ENCODE measurements around the gene CLEC4M. TPM values are rescaled to one million over a fixed set of nuclear protein-coding genes. Genes with fewer than 3 reads are reported as not detected.

The CLEC4M gene
- polyA plus RNA-seq, 1 experiment, result not detected

DNA sequence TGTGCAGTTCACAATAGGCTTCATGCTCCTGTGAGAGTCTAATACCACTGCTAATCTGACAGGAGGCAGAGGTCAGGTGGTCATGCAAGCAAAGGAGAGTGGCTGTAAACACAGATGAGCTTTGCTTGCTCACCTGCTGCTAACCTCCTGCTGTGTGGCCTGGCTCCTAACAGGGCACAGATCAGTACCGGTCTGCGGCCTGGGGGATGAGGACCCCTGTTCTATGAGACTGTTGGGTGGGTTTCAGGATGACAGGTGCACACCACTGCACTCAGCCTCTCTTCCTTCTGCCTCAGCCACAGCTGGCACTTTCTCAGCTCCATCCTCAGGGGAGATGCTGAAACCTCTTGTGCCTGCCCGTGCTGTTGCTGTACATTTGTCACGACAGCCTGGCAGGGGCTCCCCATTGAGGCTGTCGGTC lies 40.8 kb upstream of the CLEC4M start:
- no peaks in the 10 kb centered on the region for H3K27me3 ChIP-seq (ENCODE audit: control insufficient read depth, insufficient read depth, low read length)
- no peak overlapping the region for H3K4me3 ChIP-seq (ENCODE audit: low read depth, low read length)
- H3K9me3 ChIP-seq (ENCODE audit: control insufficient read depth, insufficient read depth, low read length), result no peaks in the 10 kb centered on the region
- DNase-seq (ENCODE audit: low read depth, low spot score), result no peak
- ChIA-PET POLR2A (no interaction called here), CTCF (interaction anchor here (1.3 kb wide), 1 partner anchor 154 kb away, joined by 3 read pairs; no protein-coding TSS in a partner anchor)
- H3K27ac ChIP-seq (ENCODE audit: low read depth, low read length), result no peak overlapping the region
- TF ChIP-seq, protein P1, sequence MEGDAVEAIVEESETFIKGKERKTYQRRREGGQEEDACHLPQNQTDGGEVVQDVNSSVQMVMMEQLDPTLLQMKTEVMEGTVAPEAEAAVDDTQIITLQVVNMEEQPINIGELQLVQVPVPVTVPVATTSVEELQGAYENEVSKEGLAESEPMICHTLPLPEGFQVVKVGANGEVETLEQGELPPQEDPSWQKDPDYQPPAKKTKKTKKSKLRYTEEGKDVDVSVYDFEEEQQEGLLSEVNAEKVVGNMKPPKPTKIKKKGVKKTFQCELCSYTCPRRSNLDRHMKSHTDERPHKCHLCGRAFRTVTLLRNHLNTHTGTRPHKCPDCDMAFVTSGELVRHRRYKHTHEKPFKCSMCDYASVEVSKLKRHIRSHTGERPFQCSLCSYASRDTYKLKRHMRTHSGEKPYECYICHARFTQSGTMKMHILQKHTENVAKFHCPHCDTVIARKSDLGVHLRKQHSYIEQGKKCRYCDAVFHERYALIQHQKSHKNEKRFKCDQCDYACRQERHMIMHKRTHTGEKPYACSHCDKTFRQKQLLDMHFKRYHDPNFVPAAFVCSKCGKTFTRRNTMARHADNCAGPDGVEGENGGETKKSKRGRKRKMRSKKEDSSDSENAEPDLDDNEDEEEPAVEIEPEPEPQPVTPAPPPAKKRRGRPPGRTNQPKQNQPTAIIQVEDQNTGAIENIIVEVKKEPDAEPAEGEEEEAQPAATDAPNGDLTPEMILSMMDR (IDR thresholded peaks at IDR 0.05; ENCODE audit: low read depth, low read length), result no peak

DNA sequence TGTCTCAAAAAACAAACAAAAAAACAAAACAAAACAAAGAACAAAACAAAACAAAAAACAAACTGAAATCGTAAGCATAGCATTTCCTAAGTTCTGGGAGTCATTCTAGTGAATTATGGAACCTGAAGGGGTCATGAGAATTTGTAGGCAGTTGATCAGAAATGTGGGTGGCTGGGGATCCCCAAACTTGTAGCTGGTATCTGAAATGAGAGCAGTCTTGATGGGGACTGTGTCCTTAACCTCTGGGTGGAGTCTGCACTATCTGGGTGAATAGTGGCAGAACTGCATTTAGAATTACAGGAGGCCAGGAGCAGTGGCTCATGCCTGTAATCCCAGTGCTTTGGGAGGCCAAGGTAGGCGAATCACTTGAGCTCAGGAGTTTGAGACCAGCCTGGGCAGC lies 37.3 kb upstream of the CLEC4M start:
- Histone ChIP-seq H3K27me3 (ENCODE audit: control insufficient read depth, insufficient read depth, low read length) (peaks cover 22% of the 10 kb centered on the region), H3K27ac (ENCODE audit: low read depth, low read length) (no peak overlapping the region), H3K9me3 (ENCODE audit: control insufficient read depth, insufficient read depth, low read length) (no peaks in the 10 kb centered on the region), H3K4me3 (ENCODE audit: low read depth, low read length) (no peak overlapping the region)
- TF ChIP-seq, protein P1 (IDR thresholded peaks at IDR 0.05; ENCODE audit: low read depth, low read length), result no peak
- CTCF ChIA-PET, result no interaction called here
- POLR2A ChIA-PET, result no interaction called here
- DNase-seq (ENCODE audit: low read depth, low spot score), result no peak

DNA sequence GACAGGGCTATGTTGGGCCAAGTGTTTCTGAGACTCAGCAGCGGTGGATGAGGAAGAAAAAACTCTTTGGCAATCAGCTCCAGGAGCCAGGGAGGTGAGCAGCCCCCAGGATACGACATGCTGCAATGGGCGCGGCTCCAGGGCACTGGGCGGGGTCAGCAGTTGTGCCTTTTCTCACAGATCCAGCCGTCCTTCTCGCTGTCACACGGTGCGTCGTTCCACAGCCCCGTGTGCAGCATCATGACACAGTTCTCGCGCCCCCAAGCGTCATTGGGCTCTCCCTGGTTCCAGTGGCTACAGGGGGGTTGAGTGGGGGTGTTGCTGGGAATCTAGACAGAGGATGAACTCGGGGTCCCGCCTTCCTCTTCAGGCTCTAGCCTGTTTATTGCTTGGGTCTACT lies 33.8 kb upstream of the CLEC4M start:
- POLR2A ChIA-PET, result no interaction called here

DNA sequence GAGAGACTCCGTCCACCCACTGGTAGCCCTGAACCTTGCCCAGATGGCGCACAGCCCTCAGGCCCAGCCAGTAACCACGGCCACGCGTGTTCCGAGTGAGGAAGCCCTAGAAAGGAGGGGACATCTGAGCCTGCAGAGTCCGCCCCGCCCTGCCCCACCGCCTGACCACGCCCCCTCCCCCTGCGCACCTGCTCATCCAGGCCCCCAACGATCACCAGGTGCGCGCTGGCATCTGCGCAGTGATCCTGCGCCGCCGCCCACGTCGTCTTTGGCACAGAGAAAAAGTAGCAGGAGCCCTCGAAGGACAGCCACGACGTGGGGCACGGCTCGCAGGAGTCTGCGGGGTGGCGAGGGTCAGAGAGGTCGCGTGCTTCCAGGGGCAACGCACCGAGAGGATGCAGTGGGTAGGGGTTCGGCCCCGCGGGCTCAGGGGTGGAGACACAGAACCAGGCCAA lies 33.2 kb upstream of the CLEC4M start:
- H3K27me3 ChIP-seq (ENCODE audit: control insufficient read depth, insufficient read depth, low read length), result peaks cover 31% of the 10 kb centered on the region
- H3K27ac ChIP-seq (ENCODE audit: low read depth, low read length), result no peak overlapping the region
- CTCF ChIA-PET, result no interaction called here
- no peak for DNase-seq (ENCODE audit: low read depth, low spot score)
- no peak overlapping the region for H3K4me3 ChIP-seq (ENCODE audit: low read depth, low read length)
- POLR2A ChIA-PET, result no interaction called here
- no peaks in the 10 kb centered on the region; the same call in 1 of the 2 replicates for H3K9me3 ChIP-seq (ENCODE audit: control insufficient read depth, insufficient read depth, low read length)
- TF ChIP-seq, protein P1 (IDR thresholded peaks at IDR 0.05; ENCODE audit: low read depth, low read length), result no peak

More for the DNA sequence above, 33.8 kb upstream of the CLEC4M start:
- TF ChIP-seq, protein P1 (IDR thresholded peaks at IDR 0.05; ENCODE audit: low read depth, low read length), result no peak
- no peak for DNase-seq (ENCODE audit: low read depth, low spot score)
- Histone ChIP-seq H3K27me3 (ENCODE audit: control insufficient read depth, insufficient read depth, low read length) (peaks cover 31% of the 10 kb centered on the region), H3K9me3 (ENCODE audit: control insufficient read depth, insufficient read depth, low read length) (no peaks in the 10 kb centered on the region; the same call in 1 of the 2 replicates), H3K27ac (ENCODE audit: low read depth, low read length) (no peak overlapping the region), H3K4me3 (ENCODE audit: low read depth, low read length) (no peak overlapping the region)
- CTCF ChIA-PET, result no interaction called here

DNA sequence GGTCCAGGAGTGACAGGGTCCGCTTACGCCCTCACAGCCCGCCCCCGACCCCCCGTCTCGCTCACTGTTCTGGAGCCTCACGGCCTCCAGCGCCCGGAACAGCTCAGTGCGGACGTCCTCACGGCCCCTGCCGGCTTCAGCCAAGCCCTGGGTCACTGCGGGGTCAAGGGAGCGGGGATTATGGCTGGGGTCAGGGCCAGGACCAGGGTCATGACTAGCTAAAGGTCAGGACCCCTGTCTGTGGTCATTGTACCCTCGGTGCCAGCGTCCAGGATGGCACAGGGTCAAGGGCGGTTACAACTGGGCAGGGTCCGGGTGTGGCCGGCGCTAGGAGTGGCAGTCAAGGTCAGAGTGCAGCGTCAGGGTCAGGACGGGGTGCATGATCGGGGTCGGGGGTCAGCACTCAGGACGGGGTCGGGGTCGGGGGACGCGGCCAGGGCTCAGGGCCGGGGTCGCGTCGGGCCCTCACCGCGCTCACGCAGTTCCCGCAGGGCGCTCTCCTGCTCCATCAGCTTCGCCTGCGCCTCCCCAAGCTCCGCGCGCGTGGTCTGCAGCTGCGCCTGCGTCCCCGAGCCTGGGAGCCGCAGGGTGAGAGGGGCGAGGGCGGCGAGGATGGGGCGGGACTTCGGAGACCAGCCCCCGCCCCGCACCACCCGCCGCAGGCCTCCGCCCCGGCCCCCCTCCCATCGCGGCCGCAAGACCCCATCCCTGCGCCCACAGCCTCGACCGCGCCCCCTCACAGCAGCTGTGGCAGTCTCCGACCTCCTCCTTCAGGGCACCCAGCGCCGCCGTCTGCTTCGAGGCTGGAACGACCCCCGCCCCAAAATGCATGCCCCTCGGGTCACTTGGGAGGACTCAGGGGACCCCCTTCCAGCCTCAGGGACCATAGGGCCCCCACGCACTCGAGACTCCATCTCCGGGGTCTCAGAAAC lies 32.5 kb upstream of the CLEC4M start:
- ChIA-PET POLR2A (no interaction called here), CTCF (no interaction called here)
- H3K9me3 ChIP-seq (ENCODE audit: control insufficient read depth, insufficient read depth, low read length), result no peaks in the 10 kb centered on the region; the same call in 1 of the 2 replicates
- TF ChIP-seq, protein P1 (IDR thresholded peaks at IDR 0.05; ENCODE audit: low read depth, low read length), result no peak
- H3K4me3 ChIP-seq (ENCODE audit: low read depth, low read length), result no peak overlapping the region
- H3K27ac ChIP-seq (ENCODE audit: low read depth, low read length), result no peak overlapping the region
- DNase-seq (ENCODE audit: low read depth, low spot score), result no peak
- H3K27me3 ChIP-seq (ENCODE audit: control insufficient read depth, insufficient read depth, low read length), result peaks cover 31% of the 10 kb centered on the region

Measured in AG04450 (cell line).